Transverse colon (tissue), 4 donors: ENCODE measurements around the gene ADGRA3. TPM values are rescaled to one million over a fixed set of nuclear protein-coding genes. Genes with fewer than 3 reads are reported as not detected.

ENCODE experiments used
- DNase-seq: peaks from one replicate; pipeline ENCODE4 v3.0.0-alpha.2; 2019
- H3K27ac ChIP-seq, 4 donors: fragments of 200-600 bp; sonication (generic); 2 replicates each; pipeline ENCODE4 v1.5.1; 2016 to 2018; ENCODE audit warnings: inconsistent platforms in 4 of 4
- H3K27me3 ChIP-seq: fragments of 200-600 bp; sonication (generic); 2 replicates; pipeline ENCODE4 v1.5.1; 2017; ENCODE audit warnings: inconsistent platforms
- H3K36me3 ChIP-seq, 4 donors: fragments of 200-600 bp; sonication (generic); 2 replicates each; pipeline ENCODE4 v1.5.1; 2017 to 2019; ENCODE audit warnings: inconsistent platforms in 4 of 4
- H3K4me1 ChIP-seq, 4 donors: fragments of 200-600 bp; sonication (generic); 2 replicates each; pipeline ENCODE4 v1.5.1; 2017 to 2020; ENCODE audit warnings: inconsistent platforms in 4 of 4
- H3K4me3 ChIP-seq, 4 donors: fragments of 200-600 bp; sonication (generic); 1 replicate in 1 of 4; 2 replicates in 3 of 4; pipeline versions ENCODE4 v1.5.1 to v1.6.1; 2017 to 2019; ENCODE audit warnings: inconsistent platforms in 4 of 4
- H3K9me3 ChIP-seq, 2 donors: fragments of 200-600 bp; sonication (generic); 2 replicates each; pipeline ENCODE4 v1.5.1; 2017 to 2019; ENCODE audit warnings: inconsistent platforms in 2 of 2
- CTCF ChIP-seq, 5 experiments: fragments of 200-600 bp in 3 of 5; fragments of 450-650 bp in 2 of 5; sonication (generic) in 3 of 5; IDR thresholded peaks; 1 replicate in 2 of 5; 2 replicates in 3 of 5; pipeline ENCODE4 v1.5.1; 2016 to 2017; ENCODE audit warnings: antibody characterized with exemption in 5 of 5, inconsistent platforms in 3 of 5, mild to moderate bottlenecking in 2 of 5, moderate library complexity in 1 of 5
- EP300 ChIP-seq: sonication (generic); formaldehyde crosslinking; IDR thresholded peaks from one replicate; pipeline ENCODE4 v1.6.1; 2017; ENCODE audit warnings: antibody characterized with exemption, low read depth
- POLR2A ChIP-seq: fragments of 450-650 bp; IDR thresholded peaks from one replicate; pipeline ENCODE4 v1.6.1; 2016; ENCODE audit warnings: antibody characterized with exemption, mild to moderate bottlenecking, moderate library complexity
- POLR2AphosphoS5 ChIP-seq, 3 donors: sonication (generic); formaldehyde crosslinking; IDR thresholded peaks; one replicate each; pipeline ENCODE4 v1.6.1; 2016; ENCODE audit warnings: antibody characterized with exemption in 3 of 3
- WGBS, 2 donors: methylation state at CpG; one replicate each; pipeline ENCODE4 v1.1.5; 2018; ENCODE audit warnings: low coverage in 1 of 2; 5-methylcytosine and 5-hydroxymethylcytosine counted together
- in situ Hi-C, 4 donors: fragments of 200-750 bp; cut with MboI; loops; one replicate each; pipeline versions ENCODE4 v1.15.0 to v1.15.1; 2017; ENCODE audit warnings: low sequenced_read_pairs in 3 of 4, low pct_ligation_motif_present in 1 of 4, low pct_unique_long_range_greater_than_20kb in 1 of 4
- intact Hi-C: fragments of 100-400 bp; cut with DNase I; formaldehyde crosslinking; loops from one replicate; pipeline ENCODE4 v1.15.1; 2023; ENCODE audit warnings: low total_unique reads
- total RNA-seq, 4 donors: library from RNA; depleted of rRNA; stranded (reverse); fragments of >200 nt; gene quantifications; one replicate each; pipeline ENCODE4 v1.1.0, GENCODE V29; 2016

The ADGRA3 gene
- total RNA-seq, 4 donors from 2014 or later = 76.7 to 126 (median 91.1) TPM

- Histone ChIP-seq H3K27me3 (no peaks in the 10 kb centered on the region), H3K4me1 (peaks cover 3 to 45% (median 20%) of the 10 kb centered on the region in 4 donors), H3K36me3 (no peaks in the 10 kb centered on the region), H3K4me3 (peak overlapping the region in 3 of 4 donors; percentile 41 to 58 (median 55)), H3K9me3 (no peaks in the 10 kb centered on the region), H3K27ac (peak overlapping the region; percentile 77 to 90 (median 88))
- 32 to 36% methylated on average over 6 of the region's 6 CpGs for WGBS, 2 donors
- DNase-seq = no peak
- intact Hi-C loops (no loop called here), in situ Hi-C loops (no loop called here)
- TF ChIP-seq POLR2A = no peak
- no peak for TF ChIP-seq CTCF (IDR thresholded peaks at IDR 0.05)
Observed at GRCh38 chr4:22514001-22514400, 1.9 kb downstream of the ADGRA3 start.

GRCh38 chr4:22512306-22512705, 3.6 kb downstream of the ADGRA3 start:
- 75 to 76% methylated on average over 2 of the region's 2 CpGs for WGBS, 2 donors
- no peaks in the 10 kb centered on the region for H3K36me3 ChIP-seq
- H3K27me3 ChIP-seq = no peaks in the 10 kb centered on the region
- H3K27ac ChIP-seq = no peak overlapping the region
- no peak overlapping the region for H3K4me3 ChIP-seq
- intact Hi-C loops (no loop called here), in situ Hi-C loops (no loop called here)
- TF ChIP-seq POLR2AphosphoS5 (IDR thresholded peaks at IDR 0.05) = no peak
- H3K4me1 ChIP-seq = peaks cover 10 to 47% (median 22%) of the 10 kb centered on the region in 4 donors
- DNase-seq = no peak
- H3K9me3 ChIP-seq = no peaks in the 10 kb centered on the region

- DNase-seq = no peak
- intact Hi-C loops (no loop called here), in situ Hi-C loops (no loop called here)
- Histone ChIP-seq H3K27me3 (no peaks in the 10 kb centered on the region), H3K27ac (no peak overlapping the region), H3K36me3 (no peaks in the 10 kb centered on the region), H3K9me3 (no peaks in the 10 kb centered on the region), H3K4me3 (no peak overlapping the region), H3K4me1 (peaks cover 11 to 52% (median 13%) of the 10 kb centered on the region in 4 donors)
- 50 to 55% methylated on average over 1 of the region's 1 CpG for WGBS, 2 donors
- TF ChIP-seq CTCF (IDR thresholded peaks at IDR 0.05) (no peak), EP300 (no peak), POLR2A (no peak), POLR2AphosphoS5 (IDR thresholded peaks at IDR 0.05) (no peak)
Observed at GRCh38 chr4:22510750-22511149, 5.1 kb downstream of the ADGRA3 start.

GRCh38 chr4:22508376-22508775, 7.5 kb downstream of the ADGRA3 start:
- DNase-seq = no peak
- Histone ChIP-seq H3K27ac (no peak overlapping the region), H3K9me3 (no peaks in the 10 kb centered on the region), H3K4me1 (peaks cover 5 to 43% (median 9%) of the 10 kb centered on the region in 4 donors), H3K36me3 (no peaks in the 10 kb centered on the region), H3K27me3 (no peaks in the 10 kb centered on the region), H3K4me3 (no peak overlapping the region)
- intact Hi-C loops (no loop called here), in situ Hi-C loops (no loop called here)
- WGBS, 2 donors = 70% methylated on average over 3 of the region's 3 CpGs; no CpG with 5 or more reads in 1 of the 2 donors
- no peak for TF ChIP-seq POLR2A
- no peak for TF ChIP-seq POLR2AphosphoS5 (IDR thresholded peaks at IDR 0.05)
- TF ChIP-seq EP300 = no peak
- TF ChIP-seq CTCF (IDR thresholded peaks at IDR 0.05) = no peak

- intact Hi-C loops (no loop called here), in situ Hi-C loops (no loop called here)
- H3K27me3 ChIP-seq = no peaks in the 10 kb centered on the region
- no peaks in the 10 kb centered on the region for H3K9me3 ChIP-seq
- no peak overlapping the region for H3K4me3 ChIP-seq
- H3K27ac ChIP-seq = no peak overlapping the region
- H3K36me3 ChIP-seq = no peaks in the 10 kb centered on the region
- 94 to 100% methylated on average over 1 to 4 of the region's 4 CpGs for WGBS, 2 donors
- no peak for DNase-seq
- TF ChIP-seq POLR2AphosphoS5 (IDR thresholded peaks at IDR 0.05) = no peak
- TF ChIP-seq EP300 = no peak
- TF ChIP-seq POLR2A = no peak
- TF ChIP-seq CTCF (IDR thresholded peaks at IDR 0.05) = no peak
- peaks cover 10 to 25% (median 14%) of the 10 kb centered on the region in 4 donors for H3K4me1 ChIP-seq
Observed at GRCh38 chr4:22504922-22505321, 10.9 kb downstream of the ADGRA3 start.
